Astrocyte (in vitro differentiated cells and primary cell): Measurements from ENCODE around the gene DSG3. TPM values are rescaled to one million over a fixed set of nuclear protein-coding genes. Genes with fewer than 3 reads are reported as not detected.

Experiments
- DNase-seq: peaks from one replicate; pipeline ENCODE4 v3.0.0-alpha.2; 2010; ENCODE audit warnings: low read depth
- FAIRE-seq: peaks from 2 replicates; lab custom pipeline; 2011; peaks lifted over from hg19 to GRCh38; lab: Jason Lieb, UNC
- H2AFZ ChIP-seq: 2 replicates; pipeline ENCODE4 v1.6.0; 2012; ENCODE audit warnings: low read depth, low read length, inconsistent platforms
- H3K27ac ChIP-seq: 2 replicates; pipeline ENCODE4 v1.5.1; 2011; ENCODE audit warnings: low read depth, low read length, inconsistent platforms
- H3K27me3 ChIP-seq: 2 replicates; pipeline ENCODE4 v1.6.0; 2011; ENCODE audit warnings: low read length, inconsistent platforms; ENCODE audit not compliant: insufficient read depth
- H3K36me3 ChIP-seq: 2 replicates; pipeline ENCODE4 v1.5.1; 2011; ENCODE audit warnings: low read length, inconsistent platforms; ENCODE audit not compliant: insufficient read depth
- H3K4me1 ChIP-seq: 2 replicates; pipeline ENCODE4 v1.5.1; 2011; ENCODE audit warnings: low read length, inconsistent platforms; ENCODE audit not compliant: insufficient read depth
- H3K4me2 ChIP-seq: 2 replicates; pipeline ENCODE4 v1.6.0; 2012; ENCODE audit warnings: low read length, inconsistent platforms
- H3K4me3 ChIP-seq: 2 replicates; pipeline ENCODE4 v1.5.1; 2011; ENCODE audit warnings: low read depth, mild to moderate bottlenecking, low read length, inconsistent platforms; ENCODE audit not compliant: insufficient read depth
- H3K79me2 ChIP-seq: 2 replicates; pipeline ENCODE4 v1.6.0; 2012; ENCODE audit warnings: mild to moderate bottlenecking, low read length, inconsistent platforms; ENCODE audit not compliant: insufficient read depth
- H3K9ac ChIP-seq: 2 replicates; pipeline ENCODE4 v1.6.0; 2012; ENCODE audit warnings: mild to moderate bottlenecking, low read length, inconsistent platforms
- H3K9me3 ChIP-seq: 2 replicates; pipeline ENCODE4 v1.5.1; 2012; ENCODE audit warnings: low read depth, mild to moderate bottlenecking, low read length, inconsistent platforms; ENCODE audit not compliant: insufficient read depth
- H4K20me1 ChIP-seq: 2 replicates; pipeline ENCODE4 v1.6.0; 2012; ENCODE audit warnings: low read length, inconsistent platforms; ENCODE audit not compliant: insufficient read depth
- H3K27ac Mint-ChIP-seq: one replicate; pipeline ENCODE4 v1.8.0; 2021; ENCODE audit warnings: mild to moderate bottlenecking, mixed read lengths; ENCODE audit not compliant: unreplicated experiment
- H3K27me3 Mint-ChIP-seq: one replicate; pipeline ENCODE4 v1.8.0; 2021; ENCODE audit warnings: low read depth, mixed read lengths; ENCODE audit not compliant: unreplicated experiment
- H3K36me3 Mint-ChIP-seq: one replicate; pipeline ENCODE4 v1.8.0; 2021; ENCODE audit warnings: low read depth, mixed read lengths; ENCODE audit not compliant: unreplicated experiment
- H3K4me1 Mint-ChIP-seq: one replicate; pipeline ENCODE4 v1.8.0; 2021; ENCODE audit warnings: low read depth, mixed read lengths; ENCODE audit not compliant: unreplicated experiment
- H3K4me3 Mint-ChIP-seq: one replicate; pipeline ENCODE4 v1.8.0; 2021; ENCODE audit warnings: mild to moderate bottlenecking, moderate library complexity, mixed read lengths; ENCODE audit not compliant: unreplicated experiment
- H3K9me3 Mint-ChIP-seq: one replicate; pipeline ENCODE4 v1.8.0; 2021; ENCODE audit warnings: mild to moderate bottlenecking, mixed read lengths; ENCODE audit not compliant: unreplicated experiment
- CTCF ChIP-seq: IDR thresholded peaks from 2 replicates; pipeline ENCODE4 v1.5.1; 2011; ENCODE audit warnings: low read depth, mild to moderate bottlenecking, inconsistent platforms, low read length, moderate library complexity; ENCODE audit not compliant: insufficient read depth
- EZH2 ChIP-seq: IDR thresholded peaks from 2 replicates; pipeline ENCODE4 v1.6.1; 2012; ENCODE audit warnings: mild to moderate bottlenecking, low read length, inconsistent platforms; ENCODE audit not compliant: insufficient read depth
- total RNA-seq: library from RNA; stranded (reverse); gene quantifications from 2 replicates; pipeline ENCODE4 v1.2.1, GENCODE V29; 2021

DSG3 gene
- total RNA-seq, 1 donor from 2014 or later, result 0.64 TPM

- no peak for TF ChIP-seq CTCF
- no peak for TF ChIP-seq EZH2
- no peak overlapping the region for H3K4me2 ChIP-seq
Measured at GRCh38 chr18:31426021-31426420, 21.5 kb upstream of the DSG3 start.

GRCh38 chr18:31426871-31427406 lies 20.6 kb upstream of the DSG3 start:
- TF ChIP-seq CTCF (no peak), EZH2 (no peak)
- Mint-ChIP-seq H3K9me3 (peaks cover 2% of the 10 kb centered on the region), H3K4me1 (peaks cover 18% of the 10 kb centered on the region), H3K4me3 (no peak overlapping the region), H3K36me3 (no peaks in the 10 kb centered on the region), H3K27ac (no peak overlapping the region), H3K27me3 (no peaks in the 10 kb centered on the region)
- H3K79me2 ChIP-seq, result no peaks in the 10 kb centered on the region
- H3K9me3 ChIP-seq, result no peaks in the 10 kb centered on the region
- FAIRE-seq (no peak), DNase-seq (no peak)
- no peak overlapping the region for H3K9ac ChIP-seq
- peak overlapping the region; percentile 25 for H2AFZ ChIP-seq
- H3K36me3 ChIP-seq, result no peaks in the 10 kb centered on the region
- H3K27me3 ChIP-seq, result no peaks in the 10 kb centered on the region
- H3K4me3 ChIP-seq, result no peak overlapping the region
- H3K4me1 ChIP-seq, result no peaks in the 10 kb centered on the region
- no peak overlapping the region for H3K4me2 ChIP-seq
- no peak overlapping the region for H3K27ac ChIP-seq
- no peaks in the 10 kb centered on the region for H4K20me1 ChIP-seq

More at GRCh38 chr18:31426021-31426420, 21.5 kb upstream of the DSG3 start:
- Histone ChIP-seq H2AFZ (no peak overlapping the region), H3K4me1 (no peaks in the 10 kb centered on the region), H3K9me3 (no peaks in the 10 kb centered on the region), H4K20me1 (no peaks in the 10 kb centered on the region), H3K4me3 (no peak overlapping the region), H3K27me3 (no peaks in the 10 kb centered on the region), H3K79me2 (no peaks in the 10 kb centered on the region), H3K9ac (no peak overlapping the region), H3K27ac (no peak overlapping the region), H3K36me3 (no peaks in the 10 kb centered on the region)
- FAIRE-seq, result no peak
- H3K9me3 Mint-ChIP-seq, result no peaks in the 10 kb centered on the region
- peaks cover 18% of the 10 kb centered on the region for H3K4me1 Mint-ChIP-seq
- H3K27me3 Mint-ChIP-seq, result no peaks in the 10 kb centered on the region
- no peak for DNase-seq
- no peaks in the 10 kb centered on the region for H3K36me3 Mint-ChIP-seq
- H3K27ac Mint-ChIP-seq, result no peak overlapping the region
- H3K4me3 Mint-ChIP-seq, result no peak overlapping the region

GRCh38 chr18:31428211-31428610 lies 19.3 kb upstream of the DSG3 start:
- Histone ChIP-seq H3K36me3 (no peaks in the 10 kb centered on the region), H3K4me3 (no peak overlapping the region), H4K20me1 (no peaks in the 10 kb centered on the region), H3K4me1 (no peaks in the 10 kb centered on the region), H2AFZ (no peak overlapping the region), H3K79me2 (no peaks in the 10 kb centered on the region), H3K4me2 (no peak overlapping the region), H3K27me3 (no peaks in the 10 kb centered on the region), H3K9ac (no peak overlapping the region), H3K27ac (no peak overlapping the region), H3K9me3 (no peaks in the 10 kb centered on the region)
- DNase-seq (no peak), FAIRE-seq (no peak)
- peaks cover 5% of the 10 kb centered on the region for H3K9me3 Mint-ChIP-seq
- H3K27me3 Mint-ChIP-seq, result no peaks in the 10 kb centered on the region
- H3K4me1 Mint-ChIP-seq, result peaks cover 18% of the 10 kb centered on the region
- H3K36me3 Mint-ChIP-seq, result no peaks in the 10 kb centered on the region
- H3K4me3 Mint-ChIP-seq, result no peak overlapping the region
- no peak overlapping the region for H3K27ac Mint-ChIP-seq
- no peak for TF ChIP-seq EZH2
- no peak for TF ChIP-seq CTCF
